Stimulated activated CD4-positive, alpha-beta T cell treated with anti-CD3 and anti-CD28 coated beads, Interleukin-12 subunit alpha, Interleukin-12 subunit beta, amount 100 ng/mL, for 4 hours (primary cell): ENCODE data around the gene LMOD1.

ENCODE experiments used
- DNase-seq: peaks from one replicate; pipeline ENCODE4 v3.0.0-alpha.2; 2020

The LMOD1 gene

GRCh38 chr1:201851949-201852348 is 94.4 kb downstream of the LMOD1 start:
- no peak for DNase-seq

- DNase-seq, result no peak
Measured at GRCh38 chr1:201850053-201850397, 96.3 kb downstream of the LMOD1 start.

- DNase-seq, result no peak
Measured at GRCh38 chr1:201849372-201850052, 96.8 kb downstream of the LMOD1 start.

- DNase-seq, result no peak
Measured at GRCh38 chr1:201848230-201848629, 98.1 kb downstream of the LMOD1 start.

- DNase-seq, result no peak
Measured at GRCh38 chr1:201847150-201847549, 99.2 kb downstream of the LMOD1 start.
